Mammary epithelial cell (primary cell): ENCODE data around the gene SLMAP.

ENCODE experiments used
- CTCF ChIP-seq, 2 donors: IDR thresholded peaks in 1 of 2; conservative IDR thresholded peaks in 1 of 2; 2 replicates each; pipeline ENCODE4 v1.5.1; 2011 to 2012; ENCODE audit warnings: inconsistent platforms in 2 of 2, low read length in 2 of 2, mild to moderate bottlenecking in 2 of 2, control low read depth in 1 of 2, low read depth in 1 of 2; ENCODE audit not compliant: insufficient read depth in 1 of 2; ENCODE audit errors: extremely low read depth in 1 of 2
- EZH2 ChIP-seq: IDR thresholded peaks from 2 replicates; pipeline ENCODE4 v1.6.1; 2012; ENCODE audit warnings: low read length, inconsistent platforms, borderline replicate concordance

DNA sequence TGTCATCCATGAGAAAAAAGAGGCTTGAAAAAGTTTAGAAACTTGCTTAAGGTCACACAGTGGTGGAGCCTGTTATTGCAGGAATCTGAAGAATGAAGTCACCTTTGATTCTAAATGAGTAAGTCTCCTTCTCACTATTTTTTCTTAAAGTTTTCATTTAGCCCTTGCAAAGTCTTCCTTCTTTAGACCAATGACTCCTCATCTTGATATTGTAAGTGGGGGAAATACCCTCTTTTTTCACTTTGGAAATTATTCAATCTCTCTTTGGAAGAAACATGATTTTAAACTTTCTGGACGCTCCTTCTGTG is 787 bp upstream of the SLMAP start:
- TF ChIP-seq CTCF (conservative IDR thresholded peaks at IDR 0.05 in 1 of 2, IDR thresholded peaks at IDR 0.05 in 1 of 2; ENCODE audit: extremely low read depth in 1 of 2, insufficient read depth in 1 of 2, low read depth in 1 of 2, low read length in 2 of 2) = peak; percentile 27 to 36
- TF ChIP-seq EZH2 = no peak
